Measurements from ENCODE around the gene IL18. TPM values are rescaled to one million over a fixed set of nuclear protein-coding genes. Genes with fewer than 3 reads are reported as not detected.
"Not testable (repeated sequence)": the region's sequence is repeated elsewhere in the genome, so short reads cannot be mapped to it uniquely, and the experiment has no call there.

Gene IL18
- total RNA-seq, 1 experiment from 2014 or later = 0.74 TPM

- H3K36me3 Mint-ChIP-seq = no peaks in the 10 kb centered on the region
- peaks cover 4% of the 10 kb centered on the region for H3K9me3 Mint-ChIP-seq
- H3K4me1 Mint-ChIP-seq = no peaks in the 10 kb centered on the region
- CTCF ChIA-PET = no interaction called here
- no peak for DNase-seq (ENCODE audit: low spot score)
- no peak overlapping the region for H3K27ac Mint-ChIP-seq
- H3K4me3 Mint-ChIP-seq = no peak overlapping the region
- H3K27me3 Mint-ChIP-seq (ENCODE audit: low read depth) = peaks cover 8% of the 10 kb centered on the region
- ATAC-seq = no peak
- POLR2A ChIA-PET = no interaction called here
- TF ChIP-seq NFE2L1 (CRISPR knock-in tag; IDR thresholded peaks at IDR 0.05) = no peak
- TF ChIP-seq ZNF671 (CRISPR knock-in tag; IDR thresholded peaks at IDR 0.05) = no peak
- TF ChIP-seq CDX4 (CRISPR knock-in tag; IDR thresholded peaks at IDR 0.05; ENCODE audit: borderline replicate concordance) = no peak
Observed at GRCh38 chr11:112206071-112206470, 42.2 kb upstream of the IL18 start.

- ATAC-seq = no peak
- TF ChIP-seq TP53 (CRISPR knock-in tag; IDR thresholded peaks at IDR 0.05) = no peak
- no peak for TF ChIP-seq JAZF1 (CRISPR knock-in tag; IDR thresholded peaks at IDR 0.05)
- TF ChIP-seq CBFB (CRISPR knock-in tag; IDR thresholded peaks at IDR 0.05; ENCODE audit: low read depth) = no peak
- no peak for TF ChIP-seq FOXP1 (CRISPR knock-in tag; IDR thresholded peaks at IDR 0.05; ENCODE audit: borderline replicate concordance)
- no peak for TF ChIP-seq ERG (CRISPR knock-in tag; IDR thresholded peaks at IDR 0.05)
- TF ChIP-seq MAX (CRISPR knock-in tag; IDR thresholded peaks at IDR 0.05) = no peak
- no peak for TF ChIP-seq OVOL2 (CRISPR knock-in tag; IDR thresholded peaks at IDR 0.05; ENCODE audit: borderline replicate concordance)
- no peak for TF ChIP-seq ZNF263 (CRISPR knock-in tag; IDR thresholded peaks at IDR 0.05; ENCODE audit: low read depth)
- no peak for TF ChIP-seq ZNF138 (CRISPR knock-in tag; conservative IDR thresholded peaks at IDR 0.05)
- no peak for TF ChIP-seq ATF6 (CRISPR knock-in tag; IDR thresholded peaks at IDR 0.05)
- TF ChIP-seq ZNF671 (CRISPR knock-in tag; IDR thresholded peaks at IDR 0.05) = no peak
- TF ChIP-seq E2F1 (CRISPR knock-in tag; IDR thresholded peaks at IDR 0.05) = no peak
- TF ChIP-seq ZNF232 (CRISPR knock-in tag; IDR thresholded peaks at IDR 0.05) = no peak
- no peak for TF ChIP-seq NR1H2 (CRISPR knock-in tag; IDR thresholded peaks at IDR 0.05)
- no peak for TF ChIP-seq CREM (CRISPR knock-in tag; IDR thresholded peaks at IDR 0.05)
- TF ChIP-seq HMGXB4 (CRISPR knock-in tag; IDR thresholded peaks at IDR 0.05) = no peak
- no peak for TF ChIP-seq ETV6 (CRISPR knock-in tag; IDR thresholded peaks at IDR 0.05)
- no peak for TF ChIP-seq KAT7 (CRISPR knock-in tag; IDR thresholded peaks at IDR 0.05; ENCODE audit: borderline replicate concordance)
- TF ChIP-seq ZNF281 (CRISPR knock-in tag; IDR thresholded peaks at IDR 0.05) = no peak
- TF ChIP-seq MYBL2 (CRISPR knock-in tag; IDR thresholded peaks at IDR 0.05) = no peak
- Mint-ChIP-seq H3K4me3 (no peak overlapping the region), H3K4me1 (no peaks in the 10 kb centered on the region), H3K27ac (no peak overlapping the region), H3K36me3 (no peaks in the 10 kb centered on the region), H3K9me3 (peaks cover 8% of the 10 kb centered on the region), H3K27me3 (ENCODE audit: low read depth) (peaks cover 19% of the 10 kb centered on the region)
- ChIA-PET CTCF (interaction anchor here (1.3 to 1.6 kb wide), 2 partner anchors 19 to 80 kb away, joined by 3 to 5 read pairs; no protein-coding TSS in a partner anchor), POLR2A (no interaction called here)
- no peak for DNase-seq (ENCODE audit: low spot score)
Observed at GRCh38 chr11:112200252-112200651, 36.4 kb upstream of the IL18 start.

GRCh38 chr11:112199101-112199500, 35.2 kb upstream of the IL18 start:
- H3K4me3 Mint-ChIP-seq, H3K9me3 Mint-ChIP-seq: not testable (repeated sequence)

More at GRCh38 chr11:112199101-112199500, 35.2 kb upstream of the IL18 start:
- ATAC-seq; H3K27ac Mint-ChIP-seq; H3K4me1 Mint-ChIP-seq; CTCF ChIA-PET; POLR2A ChIA-PET; H3K36me3 Mint-ChIP-seq; DNase-seq (ENCODE audit: low spot score): not testable (repeated sequence)
- peaks cover 19% of the 10 kb centered on the region for H3K27me3 Mint-ChIP-seq (ENCODE audit: low read depth)

All from WTC11 (cell line).